MM.1S (cell line): Measurements from ENCODE around the gene ECEL1.
"Not testable (repeated sequence)": the region's sequence is repeated elsewhere in the genome, so short reads cannot be mapped to it uniquely, and the experiment has no call there.

Source experiments
- DNase-seq: peaks from one replicate; pipeline ENCODE4 v3.0.0-alpha.2; 2015
- H2AFZ ChIP-seq: fragments of 300-600 bp; sonication (generic); 2 replicates; pipeline ENCODE4 v1.6.0; 2016; ENCODE audit warnings: antibody characterized with exemption, low read length
- H3F3A ChIP-seq: fragments of 300-600 bp; sonication (generic); 2 replicates; pipeline ENCODE4 v1.6.1; 2016; ENCODE audit warnings: mild to moderate bottlenecking, antibody characterized with exemption, low read length, moderate library complexity, mixed read lengths; ENCODE audit not compliant: insufficient read depth
- H3K27ac ChIP-seq: fragments of 300-600 bp; sonication (generic); 2 replicates; pipeline ENCODE4 v1.5.1; 2016; ENCODE audit warnings: mild to moderate bottlenecking, low read length
- H3K27me3 ChIP-seq: fragments of 300-600 bp; sonication (generic); replicated peaks from 2 replicates; pipeline ENCODE4 v1.6.0; 2016; ENCODE audit warnings: low read length; ENCODE audit not compliant: insufficient read depth
- H3K36me3 ChIP-seq: fragments of 300-600 bp; sonication (generic); replicated peaks from 2 replicates; pipeline ENCODE4 v1.6.1; 2016; ENCODE audit warnings: mild to moderate bottlenecking, low read length, mixed read lengths; ENCODE audit not compliant: insufficient read depth
- H3K4me1 ChIP-seq: fragments of 300-600 bp; sonication (generic); 2 replicates; pipeline ENCODE4 v1.6.1; 2016; ENCODE audit warnings: low read length, mixed read lengths
- H3K4me2 ChIP-seq: fragments of 300-600 bp; sonication (generic); 2 replicates; pipeline ENCODE4 v1.6.0; 2016; ENCODE audit warnings: low read depth, low read length
- H3K4me3 ChIP-seq: fragments of 300-600 bp; sonication (generic); 2 replicates; pipeline ENCODE4 v1.5.1; 2016; ENCODE audit warnings: low read length, mixed read lengths
- H3K79me2 ChIP-seq: fragments of 300-600 bp; sonication (generic); 2 replicates; pipeline ENCODE4 v1.6.1; 2016; ENCODE audit warnings: mixed run types, low read length, mixed read lengths
- H3K9ac ChIP-seq: fragments of 300-600 bp; sonication (generic); 2 replicates; pipeline ENCODE4 v1.6.1; 2016; ENCODE audit warnings: low read length, mixed read lengths
- H3K9me2 ChIP-seq: fragments of 300-600 bp; sonication (generic); replicated peaks from 2 replicates; pipeline ENCODE4 v1.6.1; 2016; ENCODE audit warnings: mild to moderate bottlenecking, low read length, mixed read lengths; ENCODE audit not compliant: insufficient read depth
- H3K9me3 ChIP-seq: fragments of 300-600 bp; sonication (generic); replicated peaks from 2 replicates; pipeline ENCODE4 v1.6.1; 2016; ENCODE audit warnings: mild to moderate bottlenecking, low read length, mixed read lengths; ENCODE audit not compliant: insufficient read depth
- H4K20me1 ChIP-seq: fragments of 300-600 bp; sonication (generic); 2 replicates; pipeline ENCODE4 v1.6.1; 2016; ENCODE audit warnings: mild to moderate bottlenecking, low read length, moderate library complexity, mixed read lengths; ENCODE audit not compliant: insufficient read depth
- CTCF ChIP-seq: fragments of 300-600 bp; sonication (generic); IDR thresholded peaks from 2 replicates; pipeline ENCODE4 v1.5.1; 2016; ENCODE audit warnings: antibody characterized with exemption, low read length, mixed read lengths
- EZH2 ChIP-seq: fragments of 300-600 bp; sonication (generic); optimal IDR thresholded peaks from 2 replicates; pipeline ENCODE3; 2017; ENCODE audit warnings: low read depth, mild to moderate bottlenecking, antibody characterized with exemption, low read length, mixed read lengths
- EZH2phosphoT487 ChIP-seq: fragments of 300-600 bp; sonication (generic); IDR thresholded peaks from 2 replicates; pipeline ENCODE4 v1.6.1; 2018; ENCODE audit warnings: antibody characterized with exemption, low read length

Gene ECEL1

GRCh38 chr2:232441922-232442321 lies 45.7 kb downstream of the ECEL1 start:
- H3K9me3 ChIP-seq, H3K27ac ChIP-seq, H3K4me3 ChIP-seq, H3K27me3 ChIP-seq, H3K9ac ChIP-seq, H3K36me3 ChIP-seq, H3F3A ChIP-seq, H2AFZ ChIP-seq, H3K79me2 ChIP-seq, H3K4me1 ChIP-seq, H3K9me2 ChIP-seq, H3K4me2 ChIP-seq, H4K20me1 ChIP-seq, DNase-seq: not testable (repeated sequence)

- Histone ChIP-seq H3K27ac (no peak overlapping the region), H4K20me1 (no peaks in the 10 kb centered on the region), H3K9ac (no peak overlapping the region), H3K79me2 (no peaks in the 10 kb centered on the region), H3K4me1 (no peaks in the 10 kb centered on the region), H3K9me2 (no peaks in the 10 kb centered on the region), H3K27me3 (no peaks in the 10 kb centered on the region), H3K9me3 (no peaks in the 10 kb centered on the region), H3K36me3 (no peaks in the 10 kb centered on the region), H2AFZ (no peak overlapping the region), H3K4me2 (no peak overlapping the region), H3F3A (no peaks in the 10 kb centered on the region), H3K4me3 (no peak overlapping the region)
- TF ChIP-seq EZH2 = no peak
- TF ChIP-seq EZH2phosphoT487 = no peak
- no peak for TF ChIP-seq CTCF
- DNase-seq = no peak
These were observed 46.4 kb downstream of the ECEL1 start for GRCh38 chr2:232441147-232441651.

- H3K4me1 ChIP-seq, H3K9me2 ChIP-seq, H3K4me3 ChIP-seq, H3K27ac ChIP-seq, H3K9ac ChIP-seq, H3K36me3 ChIP-seq, H3K27me3 ChIP-seq, H3F3A ChIP-seq, H3K79me2 ChIP-seq, H4K20me1 ChIP-seq, H3K9me3 ChIP-seq: not testable (repeated sequence)
- Histone ChIP-seq H3K4me2 (peak overlapping the region; percentile 21; the same call in 1 of the 2 replicates), H2AFZ (0 out of 2 replicates have a peak overlapping the region, but pooled peaks have one; percentile 42)
- peak; percentile 81 for DNase-seq
- TF ChIP-seq CTCF = peak; percentile 69
These were observed 47.2 kb downstream of the ECEL1 start for GRCh38 chr2:232440220-232441018.

GRCh38 chr2:232439758-232440135 lies 47.9 kb downstream of the ECEL1 start:
- Histone ChIP-seq H3K4me1 (no peaks in the 10 kb centered on the region), H3K4me2 (no peak overlapping the region), H3K9me2 (no peaks in the 10 kb centered on the region), H3K4me3 (no peak overlapping the region), H3K36me3 (no peaks in the 10 kb centered on the region), H3K9me3 (no peaks in the 10 kb centered on the region), H3K27me3 (no peaks in the 10 kb centered on the region), H3K27ac (no peak overlapping the region), H4K20me1 (no peaks in the 10 kb centered on the region), H3K79me2 (no peaks in the 10 kb centered on the region), H2AFZ (no peak overlapping the region), H3F3A (no peaks in the 10 kb centered on the region), H3K9ac (no peak overlapping the region)
- no peak for DNase-seq
- TF ChIP-seq EZH2 (no peak), CTCF (peak; percentile 18), EZH2phosphoT487 (no peak)
